A549 treated with GW870086 at 1 μM for 4 hours (cell line): ENCODE results near the gene SHOC1. TPM values are rescaled to one million over a fixed set of nuclear protein-coding genes. Genes with fewer than 3 reads are reported as not detected.

Experiments
- total RNA-seq: library from RNA; stranded (reverse); fragments of 200-300 nt; extraction: Qiagen RNA extraction; gene quantifications from 5 replicates; pipeline ENCODE4 v1.2.3, GENCODE V29; 2022; ENCODE audit warnings: low read depth

SHOC1 gene
- 0.05 TPM in 1 of 5 replicates, not detected in the others for total RNA-seq

GRCh38 chr9:111794835-111795556 is at the start of gene SHOC1:
Gene SHOC1, minus strand, starts transcription at chr9:111794937. Its CDS starts 3,519 bp downstream, at chr9:111791418.

Other genes starting within 250 kb of the SHOC1 start
- gene PTGR1, start 195.3 kb downstream of the SHOC1 start, total RNA-seq, result 326 to 352 TPM (median 336 TPM) in 5 replicates
- gene DNAJC25, start 163.6 kb downstream of the SHOC1 start, total RNA-seq, result 9.9 to 10.9 TPM (median 10.6 TPM) in 5 replicates
- gene GNG10, start 133.3 kb downstream of the SHOC1 start, total RNA-seq, result 51.5 to 71.5 TPM (median 66.2 TPM) in 5 replicates
- gene UGCG, start 101.9 kb upstream of the SHOC1 start, total RNA-seq, result 17.1 to 22.7 TPM (median 19.3 TPM) in 5 replicates